Measurements from ENCODE around the gene RPS21. TPM values are rescaled to one million over a fixed set of nuclear protein-coding genes. Genes with fewer than 3 reads are reported as not detected.

The RPS21 gene
- polyA plus RNA-seq, 1 experiment, result 2,723 TPM

DNA sequence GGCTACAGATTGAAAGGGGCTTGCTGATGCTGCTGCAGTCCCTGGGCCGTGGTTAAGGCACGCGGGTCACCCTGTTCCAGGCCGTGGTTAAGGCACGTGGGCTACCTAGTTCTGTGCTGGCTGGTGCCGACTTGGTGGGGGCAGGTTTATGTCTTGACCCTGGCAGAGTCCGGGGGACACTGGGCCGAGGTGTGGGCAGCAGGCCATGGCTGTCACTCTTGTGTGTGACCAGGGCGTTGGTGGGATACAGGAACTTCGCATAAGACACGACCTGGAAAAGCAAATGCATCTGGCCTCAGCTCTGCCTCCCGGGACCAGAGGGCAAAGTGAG lies 6.4 kb downstream of the RPS21 start:
- no peak for DNase-seq (ENCODE audit: low read depth, low spot score)

DNA sequence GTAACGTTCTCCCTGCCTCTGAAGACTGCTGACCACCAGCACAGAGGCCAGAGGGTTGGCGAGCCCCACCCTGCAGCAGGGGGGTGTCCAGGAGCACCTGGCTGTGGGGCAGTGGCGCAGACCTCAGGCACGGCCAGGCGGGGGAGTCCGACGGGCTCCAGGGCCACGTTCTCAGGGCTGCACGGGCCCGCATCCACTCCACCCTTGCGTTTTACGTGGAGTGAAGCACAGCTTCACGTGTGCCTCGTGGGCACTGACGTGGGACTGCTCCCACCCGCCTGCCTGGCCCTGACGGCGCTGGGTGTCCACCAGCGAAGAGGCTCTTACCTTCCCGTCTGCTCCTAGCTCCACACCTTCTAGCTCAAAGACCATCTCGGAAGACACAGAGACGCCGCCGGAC lies 6.9 kb downstream of the RPS21 start:
- DNase-seq (ENCODE audit: low read depth, low spot score), result no peak
- TF ChIP-seq, protein P1, sequence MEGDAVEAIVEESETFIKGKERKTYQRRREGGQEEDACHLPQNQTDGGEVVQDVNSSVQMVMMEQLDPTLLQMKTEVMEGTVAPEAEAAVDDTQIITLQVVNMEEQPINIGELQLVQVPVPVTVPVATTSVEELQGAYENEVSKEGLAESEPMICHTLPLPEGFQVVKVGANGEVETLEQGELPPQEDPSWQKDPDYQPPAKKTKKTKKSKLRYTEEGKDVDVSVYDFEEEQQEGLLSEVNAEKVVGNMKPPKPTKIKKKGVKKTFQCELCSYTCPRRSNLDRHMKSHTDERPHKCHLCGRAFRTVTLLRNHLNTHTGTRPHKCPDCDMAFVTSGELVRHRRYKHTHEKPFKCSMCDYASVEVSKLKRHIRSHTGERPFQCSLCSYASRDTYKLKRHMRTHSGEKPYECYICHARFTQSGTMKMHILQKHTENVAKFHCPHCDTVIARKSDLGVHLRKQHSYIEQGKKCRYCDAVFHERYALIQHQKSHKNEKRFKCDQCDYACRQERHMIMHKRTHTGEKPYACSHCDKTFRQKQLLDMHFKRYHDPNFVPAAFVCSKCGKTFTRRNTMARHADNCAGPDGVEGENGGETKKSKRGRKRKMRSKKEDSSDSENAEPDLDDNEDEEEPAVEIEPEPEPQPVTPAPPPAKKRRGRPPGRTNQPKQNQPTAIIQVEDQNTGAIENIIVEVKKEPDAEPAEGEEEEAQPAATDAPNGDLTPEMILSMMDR (IDR thresholded peaks at IDR 0.05; ENCODE audit: low read depth, low read length), result no peak
- peaks cover 7% of the 10 kb centered on the region; the same call in 1 of the 2 replicates for H3K9me3 ChIP-seq (ENCODE audit: control insufficient read depth, insufficient read depth, low read length)
- H3K27ac ChIP-seq (ENCODE audit: low read depth, low read length), result no peak overlapping the region
- H3K4me3 ChIP-seq (ENCODE audit: low read depth, low read length), result no peak overlapping the region
- ChIA-PET POLR2A (no interaction called here), CTCF (no interaction called here)
- H3K27me3 ChIP-seq (ENCODE audit: control insufficient read depth, insufficient read depth, low read length), result no peaks in the 10 kb centered on the region

More for the DNA sequence above, 6.4 kb downstream of the RPS21 start:
- Histone ChIP-seq H3K9me3 (ENCODE audit: control insufficient read depth, insufficient read depth, low read length) (peaks cover 2% of the 10 kb centered on the region; the same call in 1 of the 2 replicates), H3K4me3 (ENCODE audit: low read depth, low read length) (no peak overlapping the region), H3K27me3 (ENCODE audit: control insufficient read depth, insufficient read depth, low read length) (no peaks in the 10 kb centered on the region), H3K27ac (ENCODE audit: low read depth, low read length) (no peak overlapping the region)
- ChIA-PET CTCF (no interaction called here), POLR2A (no interaction called here)
- TF ChIP-seq, protein P1 (IDR thresholded peaks at IDR 0.05; ENCODE audit: low read depth, low read length), result no peak

DNA sequence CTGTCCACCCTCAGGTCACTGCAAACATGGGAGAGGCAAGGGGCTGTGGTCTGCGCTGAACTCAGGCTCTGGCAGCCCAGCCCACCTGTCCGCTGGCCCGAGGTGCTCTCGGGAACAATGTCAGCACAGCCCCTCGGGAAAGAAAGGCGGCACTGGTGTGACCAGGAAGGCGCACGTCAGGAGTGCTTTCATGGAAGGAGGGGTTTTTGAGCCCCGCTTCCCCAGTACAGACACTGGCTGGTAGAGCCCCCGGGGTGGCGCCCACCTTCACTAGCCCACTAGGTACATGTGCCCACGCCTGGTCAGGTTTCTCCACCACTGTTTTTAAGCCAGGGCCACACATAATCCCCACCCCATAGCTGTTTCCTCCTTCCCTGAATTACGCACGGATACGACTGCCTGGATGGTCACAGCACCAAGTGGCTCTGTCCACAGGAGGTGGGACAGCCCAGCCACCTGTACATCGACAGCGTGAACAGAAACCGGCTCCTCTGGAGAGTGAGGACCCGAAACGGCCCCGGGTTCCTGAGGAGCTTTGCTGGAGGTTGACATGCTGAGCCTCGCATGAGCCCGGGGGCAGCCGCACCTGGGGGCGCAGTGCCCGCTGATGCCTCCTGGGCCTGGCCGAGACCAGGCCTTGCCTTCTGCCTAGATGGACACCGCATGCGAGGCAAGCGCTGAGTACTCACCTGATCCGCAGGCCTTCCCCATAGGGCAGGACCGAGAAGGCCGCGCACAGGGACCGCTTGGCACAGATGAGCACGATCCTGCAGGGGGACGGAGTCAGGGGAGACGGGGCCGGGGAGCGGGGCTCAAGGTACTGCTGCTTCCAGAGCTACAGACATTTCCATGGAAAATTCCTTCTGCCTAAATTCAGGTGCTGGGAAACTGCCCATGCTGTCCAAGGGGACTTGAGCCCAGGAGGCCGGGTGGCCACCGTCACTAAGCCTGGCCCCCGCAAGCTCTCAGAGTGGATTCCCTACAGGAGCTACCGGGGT lies 7.6 kb downstream of the RPS21 start:
- Histone ChIP-seq H3K27me3 (ENCODE audit: control insufficient read depth, insufficient read depth, low read length) (no peaks in the 10 kb centered on the region), H3K4me3 (ENCODE audit: low read depth, low read length) (no peak overlapping the region), H3K27ac (ENCODE audit: low read depth, low read length) (no peak overlapping the region), H3K9me3 (ENCODE audit: control insufficient read depth, insufficient read depth, low read length) (peaks cover 7% of the 10 kb centered on the region; the same call in 1 of the 2 replicates)
- TF ChIP-seq, protein P1 (IDR thresholded peaks at IDR 0.05; ENCODE audit: low read depth, low read length), result no peak
- CTCF ChIA-PET, result interaction anchor here (0.6 kb wide), 1 partner anchor 19 kb away, joined by 3 read pairs; no protein-coding TSS in a partner anchor
- no peak for DNase-seq (ENCODE audit: low read depth, low spot score)
- POLR2A ChIA-PET, result no interaction called here

DNA sequence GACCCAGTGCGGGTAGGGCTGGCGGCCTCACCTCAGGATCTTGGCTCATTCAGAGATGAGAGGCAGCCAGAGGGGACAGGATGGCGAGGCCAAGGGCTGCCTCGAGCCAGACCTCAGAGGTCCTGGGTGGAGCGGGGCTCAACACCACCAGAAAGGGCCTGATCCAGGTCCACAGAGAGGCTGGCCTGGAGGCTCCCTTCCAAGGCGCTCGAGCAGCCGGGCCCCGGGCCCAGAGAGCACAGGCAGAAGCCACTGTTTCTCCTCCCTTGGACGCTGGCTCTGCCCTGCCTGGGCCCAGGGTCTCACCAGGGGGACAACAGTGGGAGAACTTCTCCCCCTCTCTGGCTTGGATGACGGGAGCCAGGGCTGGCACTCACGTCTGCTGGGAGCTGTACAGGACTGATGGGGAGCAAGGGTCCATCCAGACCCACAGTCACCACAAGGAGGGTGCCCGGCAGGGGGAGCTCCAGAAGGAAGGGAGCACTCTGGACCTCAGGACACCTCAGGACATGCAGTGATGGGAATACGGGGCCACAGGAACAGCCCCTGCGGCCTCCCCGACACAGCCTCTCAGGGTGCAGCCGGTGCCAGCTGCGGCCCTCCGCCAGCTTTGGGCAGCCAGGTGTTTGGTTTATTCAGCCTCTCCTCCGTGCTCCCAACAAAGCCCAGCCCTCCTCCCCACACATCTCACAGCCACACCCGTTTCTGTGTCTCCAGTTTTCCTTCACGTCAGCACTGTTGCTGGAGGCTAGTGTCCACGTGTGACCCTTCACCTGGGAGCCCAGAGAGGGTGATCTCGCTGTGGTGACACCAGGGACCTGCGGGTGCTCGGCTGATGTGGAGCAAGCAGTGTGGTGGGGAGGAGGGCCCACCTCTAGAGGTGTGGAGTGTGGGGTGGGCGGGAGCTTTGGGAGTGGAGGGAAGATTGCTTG lies 8.7 kb downstream of the RPS21 start:
- H3K9me3 ChIP-seq (ENCODE audit: control insufficient read depth, insufficient read depth, low read length), result peaks cover 7% of the 10 kb centered on the region; the same call in 1 of the 2 replicates
- TF ChIP-seq, protein P1 (IDR thresholded peaks at IDR 0.05; ENCODE audit: low read depth, low read length), result no peak
- H3K27ac ChIP-seq (ENCODE audit: low read depth, low read length), result no peak overlapping the region
- ChIA-PET POLR2A (no interaction called here), CTCF (interaction anchor here (1.2 kb wide), 1 partner anchor 14 kb away, joined by 3 read pairs; no protein-coding TSS in a partner anchor)
- no peak for DNase-seq (ENCODE audit: low read depth, low spot score)
- no peak overlapping the region for H3K4me3 ChIP-seq (ENCODE audit: low read depth, low read length)
- no peaks in the 10 kb centered on the region for H3K27me3 ChIP-seq (ENCODE audit: control insufficient read depth, insufficient read depth, low read length)
